Aorta (tissue), 5 donors: ENCODE measurements around the gene OR8K1. TPM values are rescaled to one million over a fixed set of nuclear protein-coding genes. Genes with fewer than 3 reads are reported as not detected.

Source experiments
- ATAC-seq: fragments of 200-7000 bp; cut with Tn5 transposase; one replicate; pipeline ENCODE4 v1.9.1; 2022; ENCODE audit warnings: moderate library complexity; ENCODE audit not compliant: low FRiP score
- DNase-seq, 2 donors: peaks; one replicate each; pipeline ENCODE4 v3.0.0-alpha.2; 2020
- H3K27ac ChIP-seq, 2 donors: one replicate each; pipeline ENCODE4 v1.5.1; 2013; ENCODE audit warnings: low read length in 2 of 2, mild to moderate bottlenecking in 2 of 2, moderate library complexity in 2 of 2, control low read depth in 1 of 2, inconsistent platforms in 1 of 2, low read depth in 1 of 2
- H3K27me3 ChIP-seq, 2 donors: one replicate each; pipeline ENCODE4 v1.6.1; 2013; ENCODE audit warnings: control low read depth in 1 of 2, low read length in 1 of 2, mild to moderate bottlenecking in 1 of 2, moderate library complexity in 1 of 2; ENCODE audit not compliant: insufficient read depth in 2 of 2, control insufficient read depth in 1 of 2
- H3K36me3 ChIP-seq, 2 donors: one replicate each; pipeline ENCODE4 v1.6.1; 2013; ENCODE audit warnings: control low read depth in 1 of 2, low read length in 1 of 2, mild to moderate bottlenecking in 1 of 2; ENCODE audit not compliant: insufficient read depth in 2 of 2, control insufficient read depth in 1 of 2
- H3K4me1 ChIP-seq, 2 donors: one replicate each; pipeline ENCODE4 v1.6.1; 2013; ENCODE audit warnings: low read length in 2 of 2, control low read depth in 1 of 2, mild to moderate bottlenecking in 1 of 2, moderate library complexity in 1 of 2; ENCODE audit not compliant: insufficient read depth in 2 of 2, control insufficient read depth in 1 of 2
- H3K4me3 ChIP-seq, 2 donors: one replicate each; pipeline ENCODE4 v1.5.1; 2013; ENCODE audit warnings: low read length in 2 of 2, control low read depth in 1 of 2, mild to moderate bottlenecking in 1 of 2
- H3K9me3 ChIP-seq: one replicate; pipeline ENCODE4 v1.6.1; 2013; ENCODE audit warnings: mild to moderate bottlenecking, low read length; ENCODE audit not compliant: control insufficient read depth
- WGBS, 2 donors: extraction: QIAGEN DNeasy Blood & Tissue Kit; methylation state at CpG; one replicate each; pipeline ENCODE4 v1.1.7; 2013; 5-methylcytosine and 5-hydroxymethylcytosine counted together
- intact Hi-C, 2 donors: fragments of 100-400 bp; cut with DNase I; formaldehyde crosslinking; loops; one replicate each; pipeline versions ENCODE4 v1.14.2 to v1.15.0; 2022
- polyA plus RNA-seq, 2 donors: library from polyadenylated mRNA; stranded (reverse); fragments of 200-250 nt; gene quantifications; one replicate each; pipeline ENCODE4 v1.2.3, GENCODE V29; 2013
- total RNA-seq, 2 donors: library from RNA; stranded (reverse); fragmentation: NEBNext Ultra II Directional; extraction: Animal tissue kit (Norgen Biotek cat#: 25700); gene quantifications; one replicate each; pipeline ENCODE4 v1.2.1, GENCODE V29; 2021
- donor health status: healthy with polysubstance abuse.
- donor health status: Bipolar disorder and iron deficiency.
- donor health status: DM: no; HTN: no; CAD: no.
- donor health status: DM: no; HTN: no; CAD: no.
- donor health status: DM: yes; HTN: yes; CAD: no.

Gene OR8K1
- total and polyA plus RNA-seq, 4 donors: not detected

GRCh38 chr11:56380120-56380519 lies 34.3 kb downstream of the OR8K1 start:
- H3K4me3 ChIP-seq: no peak overlapping the region
- no peaks in the 10 kb centered on the region for H3K4me1 ChIP-seq
- no peak for ATAC-seq
- DNase-seq: no peak
- no peak overlapping the region for H3K27ac ChIP-seq
- intact Hi-C loops: no loop called here
- no peaks in the 10 kb centered on the region for H3K9me3 ChIP-seq
- H3K36me3 ChIP-seq: no peaks in the 10 kb centered on the region
- WGBS, 2 donors: 78 to 80% methylated on average over 2 of the region's 2 CpGs
- H3K27me3 ChIP-seq: no peaks in the 10 kb centered on the region

DNA sequence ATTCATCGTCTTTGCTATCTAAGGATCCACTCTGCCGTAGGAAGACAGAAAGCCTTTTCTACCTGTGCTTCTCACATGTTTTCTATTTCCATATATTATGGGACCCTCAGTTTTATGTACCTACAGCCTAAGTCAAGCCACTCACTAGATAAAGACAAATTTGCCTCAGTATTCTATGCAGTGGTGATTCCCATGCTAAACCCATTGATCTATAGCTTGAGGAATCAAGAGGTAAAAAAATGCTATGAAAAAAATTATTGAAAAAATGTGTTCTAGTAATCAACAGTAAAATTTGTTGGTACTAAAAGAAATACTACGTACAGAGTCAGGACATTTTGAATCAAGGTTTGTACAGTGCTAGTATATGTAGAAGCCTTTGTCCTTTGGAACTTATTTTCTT lies 48.5 kb downstream of the OR8K1 start:
- intact Hi-C loops: no loop called here
- Histone ChIP-seq H3K36me3 (no peaks in the 10 kb centered on the region), H3K27ac (no peak overlapping the region), H3K27me3 (no peaks in the 10 kb centered on the region), H3K4me3 (no peak overlapping the region), H3K4me1 (no peaks in the 10 kb centered on the region), H3K9me3 (no peaks in the 10 kb centered on the region)
- 86 to 90% methylated on average over 3 of the region's 3 CpGs for WGBS, 2 donors
- no peak for ATAC-seq
- DNase-seq: no peak

GRCh38 chr11:56396047-56396446 lies 50.2 kb downstream of the OR8K1 start:
- ATAC-seq (no peak), DNase-seq (no peak)
- intact Hi-C loops: no loop called here
- H3K27me3 ChIP-seq: no peaks in the 10 kb centered on the region
- WGBS, 2 donors: 60% methylated on average over 3 of the region's 3 CpGs
- H3K9me3 ChIP-seq: no peaks in the 10 kb centered on the region
- no peak overlapping the region for H3K27ac ChIP-seq
- no peaks in the 10 kb centered on the region for H3K36me3 ChIP-seq
- H3K4me3 ChIP-seq: no peak overlapping the region
- no peaks in the 10 kb centered on the region for H3K4me1 ChIP-seq

Other genes starting within 250 kb of the OR8K1 start
- not detected for gene OR8H2, start 242.4 kb upstream of the OR8K1 start, total RNA-seq
- gene OR8H2, start 242.4 kb upstream of the OR8K1 start, polyA plus RNA-seq: not detected
- not detected for gene OR8H3, start 223.7 kb upstream of the OR8K1 start, total RNA-seq
- not detected for gene OR8H3, start 223.7 kb upstream of the OR8K1 start, polyA plus RNA-seq
- gene OR8J3, start 205.8 kb upstream of the OR8K1 start, total RNA-seq: not detected
- gene OR8J3, start 205.8 kb upstream of the OR8K1 start, polyA plus RNA-seq: not detected
- gene OR8K5, start 185.7 kb upstream of the OR8K1 start, total RNA-seq: not detected
- not detected for gene OR8K5, start 185.7 kb upstream of the OR8K1 start, polyA plus RNA-seq
- not detected for gene OR5J2, start 169.4 kb upstream of the OR8K1 start, total RNA-seq
- gene OR5J2, start 169.4 kb upstream of the OR8K1 start, polyA plus RNA-seq: not detected
- gene OR5T2, start 111.8 kb upstream of the OR8K1 start, total RNA-seq: not detected
- not detected for gene OR5T2, start 111.8 kb upstream of the OR8K1 start, polyA plus RNA-seq
- gene OR5T3, start 93.8 kb upstream of the OR8K1 start, total RNA-seq: not detected
- not detected for gene OR5T3, start 93.8 kb upstream of the OR8K1 start, polyA plus RNA-seq
- not detected for gene OR5T1, start 71.9 kb upstream of the OR8K1 start, total RNA-seq
- not detected for gene OR5T1, start 71.9 kb upstream of the OR8K1 start, polyA plus RNA-seq
- gene OR8H1, start 53.8 kb upstream of the OR8K1 start, total RNA-seq: not detected
- gene OR8H1, start 53.8 kb upstream of the OR8K1 start, polyA plus RNA-seq: under 1 TPM in 1 of 2 donors, not detected in 1; 0.50 TPM
- gene OR8K3, start 30.9 kb upstream of the OR8K1 start, total RNA-seq: not detected
- not detected for gene OR8K3, start 30.9 kb upstream of the OR8K1 start, polyA plus RNA-seq
- gene OR8J1, start 8.3 kb downstream of the OR8K1 start, total RNA-seq: not detected
- gene OR8J1, start 8.3 kb downstream of the OR8K1 start, polyA plus RNA-seq: not detected
- gene OR8U1, start 29.6 kb downstream of the OR8K1 start, total RNA-seq: not detected
- gene OR8U1, start 29.6 kb downstream of the OR8K1 start, polyA plus RNA-seq: not detected
- gene OR5AL1, start 66.7 kb downstream of the OR8K1 start, total RNA-seq: not detected
- gene OR5AL1, start 66.7 kb downstream of the OR8K1 start, polyA plus RNA-seq: not detected
- gene OR5M3, start 127.3 kb downstream of the OR8K1 start, total RNA-seq: not detected
- gene OR5M3, start 127.3 kb downstream of the OR8K1 start, polyA plus RNA-seq: not detected
- not detected for gene OR5M8, start 145.3 kb downstream of the OR8K1 start, total RNA-seq
- gene OR5M8, start 145.3 kb downstream of the OR8K1 start, polyA plus RNA-seq: not detected
- not detected for gene OR5M11, start 197.2 kb downstream of the OR8K1 start, total RNA-seq
- gene OR5M11, start 197.2 kb downstream of the OR8K1 start, polyA plus RNA-seq: not detected
- gene OR5M10, start 231.7 kb downstream of the OR8K1 start, total RNA-seq: not detected
- not detected for gene OR5M10, start 231.7 kb downstream of the OR8K1 start, polyA plus RNA-seq